Measurements from ENCODE around the gene MTCL1. TPM values are rescaled to one million over a fixed set of nuclear protein-coding genes. Genes with fewer than 3 reads are reported as not detected.

MTCL1 gene
- total and polyA plus RNA-seq, 11 donors: 4.7 to 17.7 (median 9.5) TPM

GRCh38 chr18:8813611-8814010 lies 108.3 kb downstream of the MTCL1 start:
- TF ChIP-seq POLR2A (IDR thresholded peaks at IDR 0.05): no peak
- TF ChIP-seq CTCF (IDR thresholded peaks at IDR 0.05): no peak
- Histone ChIP-seq H3K4me3 (no peak overlapping the region), H3K4me1 (peaks cover 0 to 19% (median 4%) of the 10 kb centered on the region in 12 donors), H3K36me3 (no peaks in the 10 kb centered on the region), H3K27me3 (no peaks in the 10 kb centered on the region), H3K27ac (no peak overlapping the region), H3K9me3 (no peaks in the 10 kb centered on the region)
- DNase-seq: no peak
- intact Hi-C loops (cut with DNase I): no loop called here
- ATAC-seq: no peak

GRCh38 chr18:8814206-8814605 lies 108.8 kb downstream of the MTCL1 start:
- no peak for TF ChIP-seq CTCF (IDR thresholded peaks at IDR 0.05)
- no peak for TF ChIP-seq POLR2A (IDR thresholded peaks at IDR 0.05)
- Histone ChIP-seq H3K9me3 (no peaks in the 10 kb centered on the region), H3K27ac (no peak overlapping the region), H3K4me3 (no peak overlapping the region), H3K27me3 (no peaks in the 10 kb centered on the region), H3K36me3 (peaks cover 0 to under 1% (median 0%) of the 10 kb centered on the region in 9 donors), H3K4me1 (peaks cover 0 to 19% (median 4%) of the 10 kb centered on the region in 12 donors)
- WGBS, 4 donors: 67 to 82% (median 72%) methylated on average over 6 of the region's 6 CpGs
- DNase-seq (no peak), ATAC-seq (no peak)
- intact Hi-C loops (cut with DNase I): no loop called here

- ATAC-seq (no peak), DNase-seq (no peak)
- TF ChIP-seq CTCF (IDR thresholded peaks at IDR 0.05) (no peak), POLR2A (IDR thresholded peaks at IDR 0.05) (no peak)
- 46 to 59% (median 47%) methylated on average over 3 of the region's 3 CpGs for WGBS, 4 donors
- Histone ChIP-seq H3K9me3 (no peaks in the 10 kb centered on the region), H3K27me3 (no peaks in the 10 kb centered on the region), H3K27ac (peak overlapping the region in 6 of 12 donors; percentile 9 to 68 (median 50)), H3K4me1 (peaks cover 0 to 19% (median 4%) of the 10 kb centered on the region in 12 donors), H3K36me3 (peaks cover 0 to 3% (median 0%) of the 10 kb centered on the region in 9 donors), H3K4me3 (no peak overlapping the region)
- intact Hi-C loops (cut with DNase I): no loop called here
These were observed 110.9 kb downstream of the MTCL1 start for GRCh38 chr18:8816220-8816619.

- intact Hi-C loops (cut with DNase I): no loop called here
- no peak overlapping the region for H3K4me3 ChIP-seq
- ATAC-seq (peak; percentile 84 to 89 (median 86)), DNase-seq (no peak)
- peaks cover 0 to 3% (median 0%) of the 10 kb centered on the region in 9 donors for H3K36me3 ChIP-seq
- no peaks in the 10 kb centered on the region for H3K27me3 ChIP-seq
- H3K27ac ChIP-seq: peak overlapping the region in 8 of 12 donors; percentile 9 to 74 (median 49)
- TF ChIP-seq CTCF (IDR thresholded peaks at IDR 0.05): no peak
- TF ChIP-seq POLR2A (IDR thresholded peaks at IDR 0.05): no peak
- H3K9me3 ChIP-seq: no peaks in the 10 kb centered on the region
- WGBS, 4 donors: 13 to 24% (median 19%) methylated on average over 1 of the region's 1 CpG
- peaks cover 0 to 19% (median 4%) of the 10 kb centered on the region in 12 donors for H3K4me1 ChIP-seq
These were observed 111.5 kb downstream of the MTCL1 start for GRCh38 chr18:8816816-8817215.

Data from heart left ventricle (tissue), 16 donors.